HepG2 (cell line): Measurements from ENCODE around the gene HOXA5. TPM values are rescaled to one million over a fixed set of nuclear protein-coding genes. Genes with fewer than 3 reads are reported as not detected.

Source experiments
- ADNP ChIP-seq: sonication (generic); formaldehyde crosslinking; IDR thresholded peaks from 2 replicates; pipeline ENCODE4 v1.4.0; 2020; ENCODE audit warnings: missing genetic modification reagents
- BATF2 ChIP-seq: sonication (generic); formaldehyde crosslinking; IDR thresholded peaks from 2 replicates; pipeline ENCODE4 v1.8.0; 2022; ENCODE audit warnings: mild to moderate bottlenecking, missing genetic modification reagents, moderate library complexity
- CAMTA2 ChIP-seq: sonication (generic); formaldehyde crosslinking; IDR thresholded peaks from 2 replicates; pipeline ENCODE4 v1.4.0; 2020; ENCODE audit warnings: mild to moderate bottlenecking, missing genetic modification reagents, borderline replicate concordance
- CEBPZ ChIP-seq: IDR thresholded peaks from 2 replicates; pipeline ENCODE4 v1.6.1; 2012; ENCODE audit warnings: low read length, improper control_type of control experiment
- ETS1 ChIP-seq: sonication (generic); formaldehyde crosslinking; IDR thresholded peaks from 2 replicates; pipeline ENCODE4 v1.4.0; 2020; ENCODE audit warnings: missing genetic modification reagents
- FOSL2 ChIP-seq: sonication (generic); formaldehyde crosslinking; IDR thresholded peaks from 2 replicates; pipeline ENCODE4 v1.4.0; 2020; ENCODE audit warnings: missing genetic modification reagents
- GTF3A ChIP-seq: sonication (generic); formaldehyde crosslinking; conservative IDR thresholded peaks from 2 replicates; pipeline ENCODE4 v1.4.0; 2020; ENCODE audit warnings: mild to moderate bottlenecking, missing genetic modification reagents
- LCORL ChIP-seq, 2 experiments: fragments of 450-650 bp in 1 of 2; sonication (generic) in 1 of 2; formaldehyde crosslinking in 1 of 2; IDR thresholded peaks; 2 replicates each; pipeline versions ENCODE4 v1.5.0 to v1.6.1; 2017 to 2020; ENCODE audit warnings: antibody characterized with exemption in 1 of 2, missing genetic modification reagents in 1 of 2
- MAFG ChIP-seq: sonication (generic); formaldehyde crosslinking; IDR thresholded peaks from 2 replicates; pipeline ENCODE4 v1.5.1; 2020; ENCODE audit warnings: mild to moderate bottlenecking, missing genetic modification reagents
- NCOA5 ChIP-seq: sonication (generic); formaldehyde crosslinking; IDR thresholded peaks from 2 replicates; pipeline ENCODE4 v1.4.0; 2020; ENCODE audit warnings: missing genetic modification reagents
- SNAPC2 ChIP-seq: sonication (generic); formaldehyde crosslinking; IDR thresholded peaks from 2 replicates; pipeline ENCODE4 v1.8.1; 2022; ENCODE audit warnings: mild to moderate bottlenecking, missing genetic modification reagents
- SOX5 ChIP-seq: IDR thresholded peaks from 2 replicates; pipeline ENCODE4 v1.6.1; 2016; ENCODE audit warnings: borderline replicate concordance
- SRSF4 ChIP-seq: fragments of 200-400 bp; formaldehyde crosslinking; IDR thresholded peaks from one replicate; pipeline ENCODE4 v1.6.1; 2018; ENCODE audit warnings: mild to moderate bottlenecking, low read depth, low read length, moderate library complexity; ENCODE audit not compliant: poor library complexity, severe bottlenecking
- SRY ChIP-seq: sonication (generic); formaldehyde crosslinking; IDR thresholded peaks from 2 replicates; pipeline ENCODE4 v1.8.0; 2022; ENCODE audit warnings: mild to moderate bottlenecking, missing genetic modification reagents
- TBL1XR1 ChIP-seq: fragments of 150-350 bp; IDR thresholded peaks from 2 replicates; pipeline ENCODE4 v1.6.1; 2014; ENCODE audit warnings: borderline replicate concordance, low read length; ENCODE audit not compliant: partially characterized antibody
- ZBTB34 ChIP-seq: sonication (generic); formaldehyde crosslinking; IDR thresholded peaks from 2 replicates; pipeline ENCODE4 v1.8.0; 2022; ENCODE audit warnings: mild to moderate bottlenecking, missing genetic modification reagents
- ZFY ChIP-seq: sonication (generic); formaldehyde crosslinking; IDR thresholded peaks from 2 replicates; pipeline ENCODE4 v1.4.0; 2020; ENCODE audit warnings: missing genetic modification reagents
- ZNF17 ChIP-seq: sonication (generic); formaldehyde crosslinking; IDR thresholded peaks from 2 replicates; pipeline ENCODE4 v1.5.0; 2020; ENCODE audit warnings: mild to moderate bottlenecking, missing genetic modification reagents
- ZNF274 ChIP-seq: sonication (generic); formaldehyde crosslinking; IDR thresholded peaks from 2 replicates; pipeline ENCODE4 v1.5.1; 2020; ENCODE audit warnings: mild to moderate bottlenecking, missing genetic modification reagents
- ZNF567 ChIP-seq: sonication (generic); formaldehyde crosslinking; IDR thresholded peaks from 2 replicates; pipeline ENCODE4 v1.8.1; 2023; ENCODE audit warnings: mild to moderate bottlenecking, missing genetic modification reagents, borderline replicate concordance
- ZNF616 ChIP-seq: sonication (generic); formaldehyde crosslinking; IDR thresholded peaks from 2 replicates; pipeline ENCODE4 v1.5.0; 2020; ENCODE audit warnings: low read depth, mild to moderate bottlenecking, missing genetic modification reagents
- ZNF672 ChIP-seq: sonication (generic); formaldehyde crosslinking; IDR thresholded peaks from 2 replicates; pipeline ENCODE4 v1.8.1; 2022; ENCODE audit warnings: missing genetic modification reagents
- ZNF709 ChIP-seq: sonication (generic); formaldehyde crosslinking; IDR thresholded peaks from 2 replicates; pipeline ENCODE4 v1.5.0; 2020; ENCODE audit warnings: mild to moderate bottlenecking, missing genetic modification reagents
- ZNF775 ChIP-seq: sonication (generic); formaldehyde crosslinking; IDR thresholded peaks from 2 replicates; pipeline ENCODE4 v1.4.0; 2020; ENCODE audit warnings: missing genetic modification reagents, mild to moderate bottlenecking, moderate library complexity, borderline replicate concordance
- polyA plus RNA-seq, 8 experiments: library from polyadenylated mRNA; depleted of rRNA in 3 of 8; stranded (reverse) in 7 of 8; unstranded in 1 of 8; fragments of >200 nt; fragmentation: Illumina TruSeq in 4 of 8; extraction: Trizol in 4 of 8; gene quantifications; 2 replicates each; pipeline versions ENCODE4 v1.2.1 to v1.2.3, GENCODE V29; 2011 to 2016; ENCODE audit warnings: low read depth in 4 of 8, missing spikeins in 1 of 8, mixed read lengths in 1 of 8; ENCODE audit not compliant: insufficient read depth in 1 of 8
- total RNA-seq, 5 experiments: library from RNA; depleted of rRNA; stranded (reverse); fragments of >200 nt; fragmentation: Illumina TruSeq; extraction: Trizol; gene quantifications; 2 replicates each; pipeline ENCODE4 v1.2.3, GENCODE V29; 2016; ENCODE audit warnings: low read depth in 1 of 5

The HOXA5 gene
- total and polyA plus RNA-seq, 2 of the 13 experiments (the other 11 are each of a cell fraction or from before 2014, with no cell fraction given) = 3.2 to 3.6 TPM

- TF ChIP-seq CEBPZ (no peak), ZNF17 (CRISPR knock-in tag) (no peak), ZNF616 (CRISPR knock-in tag) (no peak), SRY (CRISPR knock-in tag) (0 out of 2 replicates have a peak, but pooled peaks have one; percentile 34), CAMTA2 (CRISPR knock-in tag) (0 out of 2 replicates have a peak, but pooled peaks have one; percentile 41), ZFY (CRISPR knock-in tag) (peak; percentile 92), FOSL2 (no peak), ZBTB34 (CRISPR knock-in tag) (no peak), TBL1XR1 (no peak), ZNF567 (CRISPR knock-in tag) (no peak), ZNF775 (no peak), SOX5 (CRISPR knock-in tag) (0 out of 2 replicates have a peak, but pooled peaks have one; percentile 11), NCOA5 (no peak), ZNF274 (no peak), ZNF709 (CRISPR knock-in tag) (no peak; the same call in 1 of the 2 replicates), SRSF4 (no peak), MAFG (no peak), ADNP (CRISPR knock-in tag) (no peak), ETS1 (no peak), LCORL (IDR thresholded peaks at IDR 0.05) (no peak), LCORL (CRISPR knock-in tag; IDR thresholded peaks at IDR 0.05) (peak; percentile 45; the same call in 1 of the 2 replicates), GTF3A (no peak), BATF2 (CRISPR knock-in tag) (no peak), SNAPC2 (CRISPR knock-in tag) (peak; percentile 51; the same call in 1 of the 2 replicates), ZNF672 (CRISPR knock-in tag) (no peak)
These were observed 7.3 kb upstream of the HOXA5 start (continued) for GRCh38 chr7:27150568-27151340.
